WTC11 (cell line): Measurements from ENCODE around the gene SNAP47. TPM values are rescaled to one million over a fixed set of nuclear protein-coding genes. Genes with fewer than 3 reads are reported as not detected.

Experiments
- ATAC-seq: fragments of 200-7000 bp; cut with Tn5 transposase; 2 replicates; pipeline ENCODE4 v1.10.0; 2021; ENCODE audit warnings: mild to moderate bottlenecking, moderate library complexity
- CTCF ChIA-PET: fragments of 300-600 bp; sonication (Branson Sonifier 250); formaldehyde crosslinking; loops from one replicate; lab custom pipeline; 2021; ENCODE audit warnings: antibody characterized with exemption; lab: Charles Lee
- POLR2A ChIA-PET: fragments of 350-600 bp; sonication (Branson Sonifier 250); formaldehyde crosslinking; loops from one replicate; lab custom pipeline; 2021; ENCODE audit warnings: antibody characterized with exemption; lab: Charles Lee
- DNase-seq: peaks from one replicate; pipeline ENCODE4 v3.0.0; 2021; ENCODE audit warnings: low spot score
- H3K27ac Mint-ChIP-seq: 2 replicates; pipeline ENCODE4 v1.8.0; 2021; ENCODE audit warnings: mixed read lengths
- H3K27me3 Mint-ChIP-seq: 2 replicates; pipeline ENCODE4 v1.8.0; 2021; ENCODE audit warnings: low read depth, mild to moderate bottlenecking, moderate library complexity, mixed read lengths
- H3K36me3 Mint-ChIP-seq: 2 replicates; pipeline ENCODE4 v1.8.0; 2021; ENCODE audit warnings: mixed read lengths
- H3K4me1 Mint-ChIP-seq: 2 replicates; pipeline ENCODE4 v1.8.0; 2022; ENCODE audit warnings: mixed read lengths
- H3K4me3 Mint-ChIP-seq: 2 replicates; pipeline ENCODE4 v1.8.0; 2021; ENCODE audit warnings: mild to moderate bottlenecking, moderate library complexity, mixed read lengths
- H3K9me3 Mint-ChIP-seq: 2 replicates; pipeline ENCODE4 v1.8.0; 2021; ENCODE audit warnings: mixed read lengths
- CREB1 ChIP-seq: sonication (generic); formaldehyde crosslinking; IDR thresholded peaks from 2 replicates; pipeline ENCODE4 v1.8.0; 2023; ENCODE audit warnings: mild to moderate bottlenecking, missing genetic modification reagents
- FOXJ3 ChIP-seq: sonication (generic); formaldehyde crosslinking; IDR thresholded peaks from 2 replicates; pipeline ENCODE4 v1.9.0; 2021; ENCODE audit warnings: missing genetic modification reagents, mild to moderate bottlenecking, borderline replicate concordance
- FOXP1 ChIP-seq: sonication (generic); formaldehyde crosslinking; IDR thresholded peaks from 2 replicates; pipeline ENCODE4 v1.8.0; 2022; ENCODE audit warnings: missing genetic modification reagents, mild to moderate bottlenecking, moderate library complexity, borderline replicate concordance
- GTF2I ChIP-seq: fragments of 250-450 bp; sonication (Bioruptor Pico); conservative IDR thresholded peaks from 2 replicates; pipeline ENCODE4 v1.4.0; 2021; ENCODE audit warnings: mild to moderate bottlenecking
- HMGA2 ChIP-seq: fragments of 250-450 bp; sonication (Bioruptor Pico); IDR thresholded peaks from 2 replicates; pipeline ENCODE4 v1.4.0; 2021; ENCODE audit warnings: mild to moderate bottlenecking, moderate library complexity
- JUN ChIP-seq: sonication (generic); formaldehyde crosslinking; IDR thresholded peaks from 2 replicates; pipeline ENCODE4 v1.8.0; 2023; ENCODE audit warnings: mild to moderate bottlenecking, missing genetic modification reagents
- NFATC4 ChIP-seq: fragments of 250-450 bp; sonication (Bioruptor Pico); IDR thresholded peaks from 2 replicates; pipeline ENCODE4 v1.9.0; 2021; ENCODE audit warnings: mild to moderate bottlenecking
- OVOL2 ChIP-seq: fragments of 250-450 bp; sonication (Bioruptor Pico); IDR thresholded peaks from 2 replicates; pipeline ENCODE4 v1.9.0; 2021; ENCODE audit warnings: mild to moderate bottlenecking, borderline replicate concordance
- RORB ChIP-seq: fragments of 250-450 bp; sonication (Bioruptor Pico); IDR thresholded peaks from 2 replicates; pipeline ENCODE4 v1.9.0; 2021; ENCODE audit warnings: mild to moderate bottlenecking
- SMAD4 ChIP-seq: sonication (generic); formaldehyde crosslinking; IDR thresholded peaks from 2 replicates; pipeline ENCODE4 v1.8.0; 2022; ENCODE audit warnings: mild to moderate bottlenecking, missing genetic modification reagents
- TCF7 ChIP-seq: sonication (generic); formaldehyde crosslinking; IDR thresholded peaks from 2 replicates; pipeline ENCODE4 v1.8.0; 2022; ENCODE audit warnings: mild to moderate bottlenecking, low read depth, missing genetic modification reagents, moderate library complexity
- ZNF232 ChIP-seq: sonication (generic); formaldehyde crosslinking; IDR thresholded peaks from 2 replicates; pipeline ENCODE4 v1.8.0; 2022; ENCODE audit warnings: mild to moderate bottlenecking, missing genetic modification reagents
- ZNF423 ChIP-seq: fragments of 250-450 bp; sonication (Bioruptor Pico); IDR thresholded peaks from 2 replicates; pipeline ENCODE4 v2.1.2; 2022; ENCODE audit warnings: mild to moderate bottlenecking, moderate library complexity
- total RNA-seq: library from RNA; stranded (reverse); gene quantifications from 3 replicates; pipeline ENCODE4 v1.2.3, GENCODE V29; 2021
- TF ChIP-seq, protein P1 (sequence below): fragments of 250-450 bp; sonication (Bioruptor Pico); IDR thresholded peaks from 2 replicates; pipeline ENCODE4 v1.9.0; 2021; ENCODE audit warnings: moderate library complexity, mild to moderate bottlenecking, inconsistent platforms, borderline replicate concordance
- TF ChIP-seq, protein P2 (sequence below): fragments of 250-450 bp; sonication (Bioruptor Pico); IDR thresholded peaks from 2 replicates; pipeline ENCODE4 v1.9.0; 2021; ENCODE audit warnings: mild to moderate bottlenecking, borderline replicate concordance
- TF ChIP-seq, protein P3 (sequence below): fragments of 200-600 bp; IDR thresholded peaks from 2 replicates; pipeline ENCODE4 v1.8.0; 2022; ENCODE audit warnings: antibody characterized with exemption
- TF ChIP-seq, protein P4 (sequence below): sonication (generic); formaldehyde crosslinking; IDR thresholded peaks from 2 replicates; pipeline ENCODE4 v1.8.1; 2022; ENCODE audit warnings: mild to moderate bottlenecking, missing genetic modification reagents, moderate library complexity, borderline replicate concordance
- TF ChIP-seq, protein P5 (sequence below): fragments of 250-450 bp; sonication (Bioruptor Pico); conservative IDR thresholded peaks from 2 replicates; pipeline ENCODE4 v1.9.0; 2021; ENCODE audit warnings: mild to moderate bottlenecking
- TF ChIP-seq, protein P6 (sequence below): sonication (generic); formaldehyde crosslinking; IDR thresholded peaks from 2 replicates; pipeline ENCODE4 v1.8.1; 2023; ENCODE audit warnings: mild to moderate bottlenecking, missing genetic modification reagents

SNAP47 gene
- total RNA-seq, 1 experiment from 2014 or later = 50.8 TPM

DNA sequence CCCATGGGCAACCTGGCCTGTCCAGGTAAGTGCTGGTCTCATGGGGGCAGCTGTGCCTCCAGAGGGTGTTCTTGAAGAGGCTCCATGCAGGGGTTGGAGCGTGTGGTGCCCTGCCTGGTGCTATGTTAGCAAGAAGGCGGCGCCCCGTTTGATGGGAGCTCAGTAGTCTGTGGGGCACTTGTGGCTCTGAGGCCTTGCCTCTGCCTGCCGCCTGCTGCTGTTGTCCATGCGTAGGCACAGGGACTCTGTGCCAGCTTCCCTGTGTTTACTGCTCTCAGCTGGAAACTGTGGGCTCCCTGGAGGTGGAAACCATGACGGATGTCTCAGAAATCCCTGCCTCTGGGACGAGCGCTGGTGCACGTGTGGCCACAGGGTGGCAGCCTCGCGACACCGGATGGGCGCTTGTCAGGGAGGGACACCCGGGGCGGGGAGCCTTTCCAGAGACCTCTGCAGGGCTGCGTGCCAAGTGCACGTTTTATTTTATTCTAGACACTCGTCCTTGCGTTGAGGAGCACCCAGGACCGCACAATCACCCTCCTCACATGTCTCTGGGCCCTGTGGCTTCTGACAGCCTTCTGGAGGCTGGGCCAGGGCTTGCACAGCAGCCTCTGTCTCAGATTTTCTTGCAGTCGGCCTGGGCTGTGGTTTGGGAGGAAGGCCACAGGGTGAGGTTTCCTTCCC lies 27.1 kb downstream of the SNAP47 start:
- Mint-ChIP-seq H3K4me1 (no peaks in the 10 kb centered on the region), H3K36me3 (peaks cover 42% of the 10 kb centered on the region), H3K9me3 (no peaks in the 10 kb centered on the region), H3K27ac (no peak overlapping the region), H3K27me3 (no peaks in the 10 kb centered on the region), H3K4me3 (no peak overlapping the region)
- DNase-seq = peak; percentile 91
- ChIA-PET CTCF (interaction anchor here (0.7 to 2.0 kb wide), 13 partner anchors 13 to 281 kb away, joined by 3 to 21 read pairs (median 4); partner anchors contain the start of gene WNT9A), POLR2A (no interaction called here)
- TF ChIP-seq, protein P1, sequence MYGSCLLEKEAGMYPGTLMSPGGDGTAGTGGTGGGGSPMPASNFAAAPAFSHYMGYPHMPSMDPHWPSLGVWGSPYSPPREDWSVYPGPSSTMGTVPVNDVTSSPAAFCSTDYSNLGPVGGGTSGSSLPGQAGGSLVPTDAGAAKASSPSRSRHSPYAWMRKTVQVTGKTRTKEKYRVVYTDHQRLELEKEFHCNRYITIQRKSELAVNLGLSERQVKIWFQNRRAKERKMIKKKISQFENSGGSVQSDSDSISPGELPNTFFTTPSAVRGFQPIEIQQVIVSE (CRISPR knock-in tag) = no peak
- TF ChIP-seq SMAD4 (CRISPR knock-in tag) = no peak
- TF ChIP-seq, protein P2, sequence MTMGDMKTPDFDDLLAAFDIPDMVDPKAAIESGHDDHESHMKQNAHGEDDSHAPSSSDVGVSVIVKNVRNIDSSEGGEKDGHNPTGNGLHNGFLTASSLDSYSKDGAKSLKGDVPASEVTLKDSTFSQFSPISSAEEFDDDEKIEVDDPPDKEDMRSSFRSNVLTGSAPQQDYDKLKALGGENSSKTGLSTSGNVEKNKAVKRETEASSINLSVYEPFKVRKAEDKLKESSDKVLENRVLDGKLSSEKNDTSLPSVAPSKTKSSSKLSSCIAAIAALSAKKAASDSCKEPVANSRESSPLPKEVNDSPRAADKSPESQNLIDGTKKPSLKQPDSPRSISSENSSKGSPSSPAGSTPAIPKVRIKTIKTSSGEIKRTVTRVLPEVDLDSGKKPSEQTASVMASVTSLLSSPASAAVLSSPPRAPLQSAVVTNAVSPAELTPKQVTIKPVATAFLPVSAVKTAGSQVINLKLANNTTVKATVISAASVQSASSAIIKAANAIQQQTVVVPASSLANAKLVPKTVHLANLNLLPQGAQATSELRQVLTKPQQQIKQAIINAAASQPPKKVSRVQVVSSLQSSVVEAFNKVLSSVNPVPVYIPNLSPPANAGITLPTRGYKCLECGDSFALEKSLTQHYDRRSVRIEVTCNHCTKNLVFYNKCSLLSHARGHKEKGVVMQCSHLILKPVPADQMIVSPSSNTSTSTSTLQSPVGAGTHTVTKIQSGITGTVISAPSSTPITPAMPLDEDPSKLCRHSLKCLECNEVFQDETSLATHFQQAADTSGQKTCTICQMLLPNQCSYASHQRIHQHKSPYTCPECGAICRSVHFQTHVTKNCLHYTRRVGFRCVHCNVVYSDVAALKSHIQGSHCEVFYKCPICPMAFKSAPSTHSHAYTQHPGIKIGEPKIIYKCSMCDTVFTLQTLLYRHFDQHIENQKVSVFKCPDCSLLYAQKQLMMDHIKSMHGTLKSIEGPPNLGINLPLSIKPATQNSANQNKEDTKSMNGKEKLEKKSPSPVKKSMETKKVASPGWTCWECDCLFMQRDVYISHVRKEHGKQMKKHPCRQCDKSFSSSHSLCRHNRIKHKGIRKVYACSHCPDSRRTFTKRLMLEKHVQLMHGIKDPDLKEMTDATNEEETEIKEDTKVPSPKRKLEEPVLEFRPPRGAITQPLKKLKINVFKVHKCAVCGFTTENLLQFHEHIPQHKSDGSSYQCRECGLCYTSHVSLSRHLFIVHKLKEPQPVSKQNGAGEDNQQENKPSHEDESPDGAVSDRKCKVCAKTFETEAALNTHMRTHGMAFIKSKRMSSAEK (CRISPR knock-in tag) = no peak
- TF ChIP-seq ZNF232 = no peak
- TF ChIP-seq ZNF423 = peak; percentile 11; the same call in 1 of the 2 replicates
- TF ChIP-seq, protein P3, sequence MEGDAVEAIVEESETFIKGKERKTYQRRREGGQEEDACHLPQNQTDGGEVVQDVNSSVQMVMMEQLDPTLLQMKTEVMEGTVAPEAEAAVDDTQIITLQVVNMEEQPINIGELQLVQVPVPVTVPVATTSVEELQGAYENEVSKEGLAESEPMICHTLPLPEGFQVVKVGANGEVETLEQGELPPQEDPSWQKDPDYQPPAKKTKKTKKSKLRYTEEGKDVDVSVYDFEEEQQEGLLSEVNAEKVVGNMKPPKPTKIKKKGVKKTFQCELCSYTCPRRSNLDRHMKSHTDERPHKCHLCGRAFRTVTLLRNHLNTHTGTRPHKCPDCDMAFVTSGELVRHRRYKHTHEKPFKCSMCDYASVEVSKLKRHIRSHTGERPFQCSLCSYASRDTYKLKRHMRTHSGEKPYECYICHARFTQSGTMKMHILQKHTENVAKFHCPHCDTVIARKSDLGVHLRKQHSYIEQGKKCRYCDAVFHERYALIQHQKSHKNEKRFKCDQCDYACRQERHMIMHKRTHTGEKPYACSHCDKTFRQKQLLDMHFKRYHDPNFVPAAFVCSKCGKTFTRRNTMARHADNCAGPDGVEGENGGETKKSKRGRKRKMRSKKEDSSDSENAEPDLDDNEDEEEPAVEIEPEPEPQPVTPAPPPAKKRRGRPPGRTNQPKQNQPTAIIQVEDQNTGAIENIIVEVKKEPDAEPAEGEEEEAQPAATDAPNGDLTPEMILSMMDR = peak; percentile 75
- TF ChIP-seq, protein P4, sequence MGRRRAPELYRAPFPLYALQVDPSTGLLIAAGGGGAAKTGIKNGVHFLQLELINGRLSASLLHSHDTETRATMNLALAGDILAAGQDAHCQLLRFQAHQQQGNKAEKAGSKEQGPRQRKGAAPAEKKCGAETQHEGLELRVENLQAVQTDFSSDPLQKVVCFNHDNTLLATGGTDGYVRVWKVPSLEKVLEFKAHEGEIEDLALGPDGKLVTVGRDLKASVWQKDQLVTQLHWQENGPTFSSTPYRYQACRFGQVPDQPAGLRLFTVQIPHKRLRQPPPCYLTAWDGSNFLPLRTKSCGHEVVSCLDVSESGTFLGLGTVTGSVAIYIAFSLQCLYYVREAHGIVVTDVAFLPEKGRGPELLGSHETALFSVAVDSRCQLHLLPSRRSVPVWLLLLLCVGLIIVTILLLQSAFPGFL (CRISPR knock-in tag) = no peak
- 0 out of 2 replicates have a peak, but pooled peaks have one; percentile 27 for TF ChIP-seq FOXP1 (CRISPR knock-in tag)
- peak; percentile 90 for ATAC-seq

DNA sequence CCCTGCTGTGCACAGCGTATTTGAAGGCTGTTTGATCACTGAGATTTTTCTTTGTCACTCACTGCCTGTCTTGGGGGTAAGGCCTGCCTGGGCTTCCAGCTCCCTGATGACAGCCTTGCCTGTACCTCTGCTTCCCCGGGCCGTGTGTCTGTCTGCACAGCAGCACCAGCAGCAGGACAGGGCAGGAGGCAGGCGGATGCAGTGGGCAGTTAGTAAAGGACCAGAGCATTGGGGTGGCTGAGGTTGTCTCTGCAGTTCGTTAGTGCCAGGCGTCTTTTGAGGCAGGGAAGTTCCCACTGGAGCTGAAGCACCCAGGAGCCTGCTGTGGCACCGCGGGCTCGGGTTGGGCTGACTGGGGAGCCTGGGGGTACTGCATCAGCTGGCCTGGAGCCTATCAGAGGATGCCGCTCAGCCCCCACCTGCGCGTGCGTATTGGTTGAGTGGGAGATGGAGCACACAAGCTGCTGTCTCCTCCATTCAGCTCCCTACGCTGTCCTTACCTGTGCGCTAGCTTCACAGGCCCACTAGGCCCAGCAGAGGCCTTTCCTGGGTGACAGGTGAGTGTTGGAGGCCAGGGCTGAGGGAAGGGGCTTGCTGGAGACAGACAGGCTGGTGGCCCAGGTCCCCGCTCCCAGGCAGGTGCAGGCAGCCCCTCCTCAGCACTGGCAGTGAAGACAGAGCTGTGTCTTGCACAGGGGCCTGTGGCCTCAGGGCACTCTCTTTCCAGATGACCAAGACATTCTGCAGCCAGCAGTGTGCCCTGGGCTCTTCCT lies 28.2 kb downstream of the SNAP47 start:
- POLR2A ChIA-PET = no interaction called here
- no peaks in the 10 kb centered on the region for H3K4me1 Mint-ChIP-seq
- DNase-seq (no peak), ATAC-seq (no peak)
- H3K9me3 Mint-ChIP-seq = no peaks in the 10 kb centered on the region
- H3K4me3 Mint-ChIP-seq = no peak overlapping the region
- CTCF ChIA-PET = interaction anchor here (1.5 to 2.0 kb wide), 2 partner anchors 30 to 190 kb away, joined by 6 to 21 read pairs; no protein-coding TSS in a partner anchor
- peak overlapping the region; percentile 27; the same call in 1 of the 2 replicates for H3K27ac Mint-ChIP-seq
- H3K36me3 Mint-ChIP-seq = peaks cover 50% of the 10 kb centered on the region
- H3K27me3 Mint-ChIP-seq = no peaks in the 10 kb centered on the region
- TF ChIP-seq NFATC4 (CRISPR knock-in tag) = no peak
- no peak for TF ChIP-seq GTF2I
- TF ChIP-seq, protein P5, sequence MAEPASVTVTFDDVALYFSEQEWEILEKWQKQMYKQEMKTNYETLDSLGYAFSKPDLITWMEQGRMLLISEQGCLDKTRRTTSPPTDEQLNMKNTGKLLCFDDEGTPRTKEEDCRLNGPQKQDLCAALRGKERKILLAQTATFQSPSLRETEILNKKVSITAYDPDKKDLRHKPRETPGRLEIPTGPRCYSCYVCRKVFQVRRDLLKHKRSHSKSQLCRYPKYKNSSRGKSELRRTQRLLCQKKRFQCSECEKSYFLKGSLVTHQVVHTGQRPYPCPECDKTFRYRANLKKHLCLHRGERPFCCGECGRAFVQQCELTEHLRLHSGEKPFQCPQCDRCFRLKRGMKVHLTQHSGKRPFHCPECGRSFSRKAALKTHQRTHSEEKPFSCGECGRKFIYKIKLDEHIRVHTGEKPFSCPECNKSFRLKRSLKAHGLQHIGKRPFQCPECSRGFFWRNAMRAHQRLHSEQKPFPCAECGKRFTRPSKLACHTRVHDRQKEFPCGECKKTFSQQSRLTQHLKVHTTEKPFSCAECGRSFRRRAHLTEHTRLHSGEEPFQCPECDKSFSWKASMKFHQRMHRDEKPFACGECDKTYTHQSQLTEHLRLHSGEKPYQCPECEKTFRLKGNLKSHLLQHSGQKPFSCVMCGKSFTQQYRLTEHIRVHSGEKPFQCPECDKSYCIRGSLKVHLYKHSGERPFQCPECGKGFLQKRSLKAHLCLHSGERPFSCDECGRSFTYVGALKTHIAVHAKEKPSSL (CRISPR knock-in tag) = no peak
- TF ChIP-seq, protein P6, sequence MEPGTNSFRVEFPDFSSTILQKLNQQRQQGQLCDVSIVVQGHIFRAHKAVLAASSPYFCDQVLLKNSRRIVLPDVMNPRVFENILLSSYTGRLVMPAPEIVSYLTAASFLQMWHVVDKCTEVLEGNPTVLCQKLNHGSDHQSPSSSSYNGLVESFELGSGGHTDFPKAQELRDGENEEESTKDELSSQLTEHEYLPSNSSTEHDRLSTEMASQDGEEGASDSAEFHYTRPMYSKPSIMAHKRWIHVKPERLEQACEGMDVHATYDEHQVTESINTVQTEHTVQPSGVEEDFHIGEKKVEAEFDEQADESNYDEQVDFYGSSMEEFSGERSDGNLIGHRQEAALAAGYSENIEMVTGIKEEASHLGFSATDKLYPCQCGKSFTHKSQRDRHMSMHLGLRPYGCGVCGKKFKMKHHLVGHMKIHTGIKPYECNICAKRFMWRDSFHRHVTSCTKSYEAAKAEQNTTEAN = 0 out of 2 replicates have a peak, but pooled peaks have one; percentile 31
- TF ChIP-seq CREB1 (CRISPR knock-in tag) = no peak
- TF ChIP-seq TCF7 = 0 out of 2 replicates have a peak, but pooled peaks have one; percentile 44
- no peak for TF ChIP-seq JUN (CRISPR knock-in tag)
- no peak for TF ChIP-seq OVOL2 (CRISPR knock-in tag)
- no peak for TF ChIP-seq RORB (CRISPR knock-in tag)
- no peak for TF ChIP-seq FOXJ3 (CRISPR knock-in tag)
- TF ChIP-seq HMGA2 (CRISPR knock-in tag) = no peak
